H1 (cell line): ENCODE results near the gene TBL1Y. TPM values are rescaled to one million over a fixed set of nuclear protein-coding genes. Genes with fewer than 3 reads are reported as not detected.

ENCODE experiments used
- CTCF ChIA-PET: fragments of 300-600 bp; sonication (Branson Sonifier 250); formaldehyde crosslinking; loops from one replicate; lab custom pipeline; 2021; ENCODE audit not compliant: partially characterized antibody; lab: Charles Lee
- POLR2A ChIA-PET: fragments of 300-600 bp; sonication (Branson Sonifier 250); formaldehyde crosslinking; loops from one replicate; lab custom pipeline; 2021; ENCODE audit warnings: inconsistent platforms; ENCODE audit not compliant: partially characterized antibody; lab: Charles Lee
- DNase-seq, 2 experiments: peaks; one replicate each; pipeline versions ENCODE4 v3.0.0 to v3.0.0-alpha.2; 2010 to 2022; ENCODE audit warnings: low spot score in 2 of 2, low read depth in 1 of 2, mixed read lengths in 1 of 2
- FAIRE-seq: peaks from 2 replicates; lab custom pipeline; 2011; peaks lifted over from hg19 to GRCh38; lab: Jason Lieb, UNC
- H2AFZ ChIP-seq: 2 replicates; pipeline ENCODE4 v1.8.1; 2012; ENCODE audit warnings: low read length, inconsistent platforms
- H2AK5ac ChIP-seq: 2 replicates; pipeline ENCODE4 v1.6.1; 2013; ENCODE audit warnings: low read depth, low read length
- H2BK120ac ChIP-seq: replicated peaks from 2 replicates; pipeline ENCODE3; 2013; ENCODE audit warnings: low read depth, low read length, inconsistent platforms
- H2BK12ac ChIP-seq: 2 replicates; pipeline ENCODE4 v1.6.1; 2013; ENCODE audit warnings: low read depth, low read length
- H2BK15ac ChIP-seq: 2 replicates; pipeline ENCODE4 v1.6.1; 2013; ENCODE audit warnings: low read length
- H2BK20ac ChIP-seq: 2 replicates; pipeline ENCODE4 v1.6.1; 2013; ENCODE audit warnings: low read length
- H2BK5ac ChIP-seq: 2 replicates; pipeline ENCODE4 v1.6.1; 2013; ENCODE audit warnings: low read depth, low read length
- H3K14ac ChIP-seq: 2 replicates; pipeline ENCODE4 v1.6.1; 2013; ENCODE audit warnings: inconsistent platforms; ENCODE audit not compliant: insufficient read length
- H3K18ac ChIP-seq: 2 replicates; pipeline ENCODE4 v1.6.1; 2013; ENCODE audit warnings: low read length; ENCODE audit errors: extremely low read depth
- H3K23ac ChIP-seq: 2 replicates; pipeline ENCODE4 v1.6.1; 2013; ENCODE audit warnings: inconsistent platforms; ENCODE audit not compliant: insufficient read length
- H3K23me2 ChIP-seq: 2 replicates; pipeline ENCODE4 v1.6.1; 2013; ENCODE audit warnings: low read depth, low read length
- H3K27ac ChIP-seq: 2 replicates; pipeline ENCODE4 v1.6.1; 2011; ENCODE audit warnings: low read depth, low read length, inconsistent platforms
- H3K27me3 ChIP-seq, 4 experiments: replicated peaks in 1 of 4; 1 replicate in 1 of 4; 2 replicates in 3 of 4; pipeline versions ENCODE4 v1.6.1 to v1.8.1; 2011 to 2013; ENCODE audit warnings: low read length in 3 of 4, mild to moderate bottlenecking in 3 of 4, inconsistent platforms in 2 of 4, mixed read lengths in 2 of 4, moderate library complexity in 1 of 4; ENCODE audit not compliant: control insufficient read depth in 3 of 4, insufficient read depth in 3 of 4; ENCODE audit errors: extremely low read depth in 1 of 4
- H3K36me3 ChIP-seq, 4 experiments: 2 replicates each; pipeline versions ENCODE4 v1.6.1 to v1.8.1; 2011 to 2013; ENCODE audit warnings: mild to moderate bottlenecking in 4 of 4, low read length in 3 of 4, moderate library complexity in 2 of 4, control low read depth in 1 of 4, inconsistent platforms in 1 of 4; ENCODE audit not compliant: insufficient read depth in 4 of 4, control insufficient read depth in 2 of 4
- H3K4ac ChIP-seq: replicated peaks from 2 replicates; pipeline ENCODE3; 2013; ENCODE audit warnings: low read length, low read depth, mixed read lengths, inconsistent platforms; ENCODE audit not compliant: insufficient read length
- H3K4me1 ChIP-seq, 4 experiments: replicated peaks in 1 of 4; 1 replicate in 1 of 4; 2 replicates in 3 of 4; pipeline versions ENCODE4 v1.6.1 to v1.8.1; 2011 to 2013; ENCODE audit warnings: low read length in 3 of 4, inconsistent platforms in 2 of 4, mixed read lengths in 1 of 4; ENCODE audit not compliant: insufficient read depth in 4 of 4, control insufficient read depth in 3 of 4
- H3K4me2 ChIP-seq, 2 experiments: 2 replicates each; pipeline versions ENCODE4 v1.6.1 to v1.8.1; 2011 to 2013; ENCODE audit warnings: low read depth in 2 of 2, low read length in 2 of 2, control low read depth in 1 of 2, inconsistent platforms in 1 of 2, mild to moderate bottlenecking in 1 of 2; ENCODE audit not compliant: insufficient read depth in 1 of 2
- H3K4me3 ChIP-seq, 4 experiments: fragments of 200-600, 300-600 bp in 1 of 4; sonication (generic), shearing (Covaris generic), sonication (Bioruptor Twin) in 1 of 4; 2 replicates each; pipeline versions ENCODE4 v1.5.1 to v1.8.1; 2011 to 2016; ENCODE audit warnings: low read length in 4 of 4, low read depth in 3 of 4, control low read depth in 2 of 4, inconsistent platforms in 2 of 4, mild to moderate bottlenecking in 2 of 4, mixed read lengths in 1 of 4, moderate library complexity in 1 of 4; ENCODE audit not compliant: insufficient read depth in 2 of 4; ENCODE audit errors: extremely low read depth in 1 of 4
- H3K56ac ChIP-seq: replicated peaks from 2 replicates; pipeline ENCODE3; 2013; ENCODE audit warnings: low read depth, mild to moderate bottlenecking, mixed read lengths, low read length, inconsistent platforms; ENCODE audit not compliant: insufficient read length
- H3K79me1 ChIP-seq: 2 replicates; pipeline ENCODE4 v1.6.1; 2013; ENCODE audit warnings: low read depth, low read length, control low read depth
- H3K79me2 ChIP-seq, 2 experiments: 2 replicates each; pipeline versions ENCODE4 v1.6.1 to v1.8.1; 2012 to 2013; ENCODE audit warnings: low read length in 2 of 2, mild to moderate bottlenecking in 2 of 2, inconsistent platforms in 1 of 2; ENCODE audit not compliant: insufficient read depth in 2 of 2, control insufficient read depth in 1 of 2
- H3K9ac ChIP-seq, 4 experiments: replicated peaks in 1 of 4; 1 replicate in 1 of 4; 2 replicates in 3 of 4; pipeline versions ENCODE4 v1.6.1 to v1.8.1; 2011 to 2013; ENCODE audit warnings: low read depth in 3 of 4, low read length in 3 of 4, control low read depth in 2 of 4, mild to moderate bottlenecking in 2 of 4, moderate library complexity in 2 of 4, inconsistent platforms in 1 of 4; ENCODE audit errors: extremely low read depth in 1 of 4
- H3K9me3 ChIP-seq, 2 experiments: 2 replicates each; pipeline versions ENCODE4 v1.6.1 to v1.8.1; 2012 to 2013; ENCODE audit warnings: mild to moderate bottlenecking in 2 of 2, moderate library complexity in 2 of 2, control low read depth in 1 of 2, inconsistent platforms in 1 of 2, low read depth in 1 of 2, low read length in 1 of 2, mixed read lengths in 1 of 2; ENCODE audit not compliant: insufficient read depth in 2 of 2
- H4K20me1 ChIP-seq, 2 experiments: replicated peaks in 1 of 2; 2 replicates each; pipeline versions ENCODE3 to v1.8.1; 2011 to 2013; ENCODE audit warnings: inconsistent platforms in 2 of 2, low read length in 2 of 2, mild to moderate bottlenecking in 1 of 2; ENCODE audit not compliant: insufficient read depth in 2 of 2, control insufficient read depth in 1 of 2
- H4K5ac ChIP-seq: 2 replicates; pipeline ENCODE4 v1.6.1; 2013; ENCODE audit warnings: low read length, low read depth, mixed read lengths, inconsistent platforms; ENCODE audit not compliant: insufficient read length
- H4K8ac ChIP-seq: 2 replicates; pipeline ENCODE4 v1.8.0; 2013; ENCODE audit warnings: mild to moderate bottlenecking, moderate library complexity, low read length, inconsistent platforms; ENCODE audit not compliant: insufficient read depth; ENCODE audit errors: extremely low read depth
- H4K91ac ChIP-seq: replicated peaks from 2 replicates; pipeline ENCODE3; 2013; ENCODE audit warnings: low read length, mixed read lengths, inconsistent platforms; ENCODE audit not compliant: insufficient read length
- ASH2L ChIP-seq: fragments of 200-600, 300-600 bp; sonication (generic); IDR thresholded peaks from one replicate; pipeline ENCODE4 v1.7.1; 2017; ENCODE audit warnings: low read length
- HDAC2 ChIP-seq, 2 experiments: fragments of 300-600 bp in 1 of 2; sonication (generic) in 1 of 2; IDR thresholded peaks; 2 replicates each; pipeline ENCODE4 v1.6.1; 2011 to 2012; ENCODE audit warnings: low read depth in 2 of 2, low read length in 2 of 2, mild to moderate bottlenecking in 2 of 2, moderate library complexity in 2 of 2, borderline replicate concordance in 1 of 2, inconsistent platforms in 1 of 2
- RBBP5 ChIP-seq: IDR thresholded peaks from 2 replicates; pipeline ENCODE4 v1.7.1; 2012; ENCODE audit warnings: low read depth, mild to moderate bottlenecking, inconsistent platforms, low read length, moderate library complexity, borderline replicate concordance
- WGBS, 2 experiments: shearing (Covaris generic) in 1 of 2; methylation state at CpG; one replicate each; pipeline versions ENCODE4 v1.1.6 to v1.1.7; 2013 to 2015; ENCODE audit warnings: low lambda C conversion rate in 2 of 2, mixed read lengths in 2 of 2, inconsistent platforms in 1 of 2, low coverage in 1 of 2, missing lambda C conversion rate in 1 of 2; ENCODE audit not compliant: insufficient replicate concordance in 2 of 2, insufficient coverage in 1 of 2, insufficient read length in 1 of 2; ENCODE audit errors: extremely low coverage in 1 of 2, missing lambda C conversion rate in 1 of 2; 5-methylcytosine and 5-hydroxymethylcytosine counted together
- polyA plus RNA-seq, 7 experiments: library from polyadenylated mRNA; depleted of rRNA in 3 of 7; stranded (reverse) in 5 of 7; unstranded in 2 of 7; fragments of >200 nt in 5 of 7; fragments of 200-250 nt in 2 of 7; gene quantifications; 1 replicate in 5 of 7; 2 replicates in 1 of 7; 4 replicates in 1 of 7; pipeline versions ENCODE4 v1.2.1 to v1.2.3, GENCODE V29; 2011 to 2013; ENCODE audit warnings: missing spikeins in 2 of 7, mixed read lengths in 2 of 7
- total RNA-seq: library from RNA; stranded (reverse); fragmentation: NEBNext Ultra II Directional; extraction: Animal tissue kit (Norgen Biotek cat#: 25700); gene quantifications from 2 replicates; pipeline ENCODE4 v1.2.1, GENCODE V29; 2021

Gene TBL1Y
- total and polyA plus RNA-seq, 2 of the 8 experiments (the other 6 are each of a cell fraction or from before 2014, with no cell fraction given) = 2.5 to 4.2 TPM

DNA sequence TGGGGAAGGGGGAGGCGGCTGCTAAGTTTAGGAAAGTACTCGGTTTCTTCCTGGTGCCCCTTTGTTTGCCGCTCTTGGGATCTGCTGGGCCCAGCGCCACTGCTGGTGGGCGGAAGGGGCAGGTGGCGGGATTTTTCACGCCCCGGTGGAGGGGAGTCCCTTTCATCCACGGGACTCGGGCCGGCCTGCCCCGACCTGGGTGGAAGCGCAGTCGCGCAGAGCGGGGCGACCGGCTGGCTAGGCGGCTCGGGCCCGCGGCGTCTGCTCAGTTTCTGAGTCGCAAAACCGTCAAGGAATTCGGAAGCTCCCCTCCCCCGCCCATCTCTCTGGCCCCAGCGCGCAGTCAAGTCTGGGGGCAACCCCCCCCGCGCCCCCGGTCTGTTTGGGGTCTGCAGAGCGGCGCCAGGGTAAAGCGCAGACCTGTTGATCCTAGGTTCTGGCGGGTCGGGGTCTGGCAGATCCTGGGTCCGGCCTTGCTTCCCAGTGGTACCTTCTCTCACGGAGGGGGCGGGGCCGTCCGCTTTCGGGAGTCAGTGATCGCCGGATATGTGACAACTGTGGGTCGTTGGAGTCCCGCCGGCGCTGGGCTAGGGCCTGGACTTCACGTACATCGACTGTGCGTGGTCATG, 870 bp downstream of the TBL1Y start, which contains the start of gene AMELY:
TSS of gene AMELY (minus strand) at position 500 of the 629 bp plus-strand sequence. CDS start 39,144 bp downstream, outside the sequence.
- WGBS, 2 experiments = no CpG with 5 or more reads among the region's 52 CpGs
- CTCF ChIA-PET = interaction anchor here (1.1 kb wide), 1 partner anchor 36 kb away, joined by 4 read pairs; no protein-coding TSS in a partner anchor
- no peak within 1 kb of the TSS for H3K4ac ChIP-seq
- H3K27me3 ChIP-seq = no peaks in the 10 kb centered on the region
- H2BK20ac ChIP-seq = no peak within 1 kb of the TSS
- no peaks in the 10 kb centered on the region for H3K79me1 ChIP-seq
- peak within 1 kb of the TSS; percentile 59 to 83 (median 66) for H3K4me3 ChIP-seq
- H3K36me3 ChIP-seq = peaks cover 0 to 3% (median 1%) of the 10 kb centered on the region in 4 experiments; a peak in 4 of 8 replicates
- no peak within 1 kb of the TSS for H2BK120ac ChIP-seq
- H4K5ac ChIP-seq = no peak within 1 kb of the TSS
- no peak for TF ChIP-seq HDAC2 (IDR thresholded peaks at IDR 0.05; ENCODE audit: borderline replicate concordance in 1 of 2, low read depth in 2 of 2, low read length in 2 of 2)
- TF ChIP-seq RBBP5 = 0 out of 2 replicates have a peak, but pooled peaks have one; percentile 3
- TF ChIP-seq ASH2L = peak; percentile 53
- peak within 1 kb of the TSS; percentile 30 for H3K56ac ChIP-seq
- H2AK5ac ChIP-seq = no peak within 1 kb of the TSS
- no peak within 1 kb of the TSS for H3K14ac ChIP-seq
- H4K91ac ChIP-seq = peak within 1 kb of the TSS; percentile 27
- H3K18ac ChIP-seq = peak within 1 kb of the TSS; percentile 13
- H3K4me2 ChIP-seq = peak within 1 kb of the TSS; percentile 76 to 82
- H3K79me2 ChIP-seq = peaks cover 0 to 32% of the 10 kb centered on the region in 2 experiments; a peak in 2 of 4 replicates
- H3K23ac ChIP-seq = no peak within 1 kb of the TSS
- H2AFZ ChIP-seq = no peak within 1 kb of the TSS
- H3K9me3 ChIP-seq = no peaks in the 10 kb centered on the region
- DNase-seq = peak in 1 of 2 experiments; percentile 62
- peak within 1 kb of the TSS; percentile 89 for H4K8ac ChIP-seq
- H3K23me2 ChIP-seq = peaks cover 2% of the 10 kb centered on the region; the same call in 1 of the 2 replicates
- no peak for FAIRE-seq
- peaks cover 0 to 3% of the 10 kb centered on the region in 2 experiments for H4K20me1 ChIP-seq
- no peak within 1 kb of the TSS; the same call in 1 of the 2 replicates for H3K27ac ChIP-seq
- H2BK12ac ChIP-seq = 0 out of 2 replicates have a peak within 1 kb of the TSS, but pooled peaks have one; percentile 17
- peaks cover 0 to 6% (median 4%) of the 10 kb centered on the region in 4 experiments; a peak in 3 of 7 replicates for H3K4me1 ChIP-seq
- POLR2A ChIA-PET = interaction anchor here (1.4 to 5.1 kb wide), 2 partner anchors 9 to 13 kb away, joined by 3 to 31 read pairs; no protein-coding TSS in a partner anchor
- H2BK5ac ChIP-seq = no peak within 1 kb of the TSS
- H2BK15ac ChIP-seq = no peak within 1 kb of the TSS
- peak within 1 kb of the TSS in 3 of 4 experiments; percentile 69 to 82 (median 71); a peak in 6 of 7 replicates for H3K9ac ChIP-seq
